Measurements from ENCODE around the gene C1QTNF6.
"Not testable (repeated sequence)": the region's sequence is repeated elsewhere in the genome, so short reads cannot be mapped to it uniquely, and the experiment has no call there.

C1QTNF6 gene

GRCh38 chr22:37187891-37188761 is at the start of gene C1QTNF6:
Gene C1QTNF6 (minus strand): TSS chr22:37188247. CDS start chr22:37188213, 34 bp downstream.
- TF ChIP-seq POLR2A (IDR thresholded peaks at IDR 0.05; ENCODE audit: low read length), result no peak
- TF ChIP-seq GATA1 (IDR thresholded peaks at IDR 0.05; ENCODE audit: low read depth, low read length), result no peak
- DNase-seq, result no peak

GRCh38 chr22:37235897-37236607 is 48.0 kb upstream of the C1QTNF6 start:
- no peak for DNase-seq
- no peak for TF ChIP-seq GATA1 (IDR thresholded peaks at IDR 0.05; ENCODE audit: low read depth, low read length)
- no peak for TF ChIP-seq POLR2A (IDR thresholded peaks at IDR 0.05; ENCODE audit: low read length)

GRCh38 chr22:37234736-37235711 is 47.0 kb upstream of the C1QTNF6 start:
- TF ChIP-seq GATA1 (IDR thresholded peaks at IDR 0.05; ENCODE audit: low read depth, low read length), result no peak
- peak; percentile 21 for TF ChIP-seq POLR2A (IDR thresholded peaks at IDR 0.05; ENCODE audit: low read length)
- no peak for DNase-seq

- no peak for TF ChIP-seq GATA1 (IDR thresholded peaks at IDR 0.05; ENCODE audit: low read depth, low read length)
- no peak for TF ChIP-seq POLR2A (IDR thresholded peaks at IDR 0.05; ENCODE audit: low read length)
- no peak for DNase-seq
Measured at GRCh38 chr22:37233751-37234631, 45.9 kb upstream of the C1QTNF6 start.

- DNase-seq, result not testable (repeated sequence)
Measured at GRCh38 chr22:37233371-37233750, 45.3 kb upstream of the C1QTNF6 start.

GRCh38 chr22:37232140-37232998 is 44.3 kb upstream of the C1QTNF6 start:
- DNase-seq, result no peak
- TF ChIP-seq POLR2A (IDR thresholded peaks at IDR 0.05; ENCODE audit: low read length), result no peak
- TF ChIP-seq GATA1 (IDR thresholded peaks at IDR 0.05; ENCODE audit: low read depth, low read length), result no peak

GRCh38 chr22:37231406-37232139 is 43.5 kb upstream of the C1QTNF6 start:
- TF ChIP-seq GATA1 (IDR thresholded peaks at IDR 0.05; ENCODE audit: low read depth, low read length), result no peak
- no peak for TF ChIP-seq POLR2A (IDR thresholded peaks at IDR 0.05; ENCODE audit: low read length)
- no peak for DNase-seq

GRCh38 chr22:37230673-37231405 is 42.8 kb upstream of the C1QTNF6 start:
- no peak for DNase-seq
- TF ChIP-seq POLR2A (IDR thresholded peaks at IDR 0.05; ENCODE audit: low read length) (no peak), GATA1 (IDR thresholded peaks at IDR 0.05; ENCODE audit: low read depth, low read length) (no peak)

GRCh38 chr22:37229805-37230672 is 42.0 kb upstream of the C1QTNF6 start:
- DNase-seq, result peak; percentile 70 to 79
- TF ChIP-seq GATA1 (IDR thresholded peaks at IDR 0.05; ENCODE audit: low read depth, low read length), result no peak
- TF ChIP-seq POLR2A (IDR thresholded peaks at IDR 0.05; ENCODE audit: low read length), result no peak
